NT2/D1 (cell line): ENCODE results near the gene C1orf35.

ENCODE experiments used
- DNase-seq: peaks from one replicate; pipeline ENCODE4 v3.0.0-alpha.2; 2011; ENCODE audit warnings: low read depth, low spot score
- H3K27me3 ChIP-seq: 2 replicates; pipeline ENCODE4 v1.6.0; 2011; ENCODE audit warnings: mild to moderate bottlenecking; ENCODE audit not compliant: insufficient read length, insufficient read depth
- H3K36me3 ChIP-seq: 2 replicates; pipeline ENCODE4 v1.6.1; 2011; ENCODE audit warnings: mild to moderate bottlenecking, low read length, mixed read lengths; ENCODE audit not compliant: insufficient read depth, insufficient read length
- H3K4me1 ChIP-seq: 2 replicates; pipeline ENCODE4 v1.5.1; 2011; ENCODE audit not compliant: insufficient read depth, insufficient read length
- H3K4me3 ChIP-seq: 2 replicates; pipeline ENCODE4 v1.5.1; 2011; ENCODE audit warnings: low read depth; ENCODE audit not compliant: insufficient read length
- H3K9ac ChIP-seq: 2 replicates; pipeline ENCODE4 v1.6.0; 2011; ENCODE audit warnings: low read depth; ENCODE audit not compliant: insufficient read length
- H3K9me3 ChIP-seq: 2 replicates; pipeline ENCODE4 v1.5.1; 2011; ENCODE audit warnings: mild to moderate bottlenecking, low read length; ENCODE audit not compliant: insufficient read depth
- SUZ12 ChIP-seq: IDR thresholded peaks from 2 replicates; pipeline ENCODE4 v1.6.1; 2011; ENCODE audit not compliant: insufficient read length, insufficient read depth; ENCODE audit errors: extremely low read depth
- YY1 ChIP-seq: IDR thresholded peaks from 2 replicates; pipeline ENCODE4 v1.6.1; 2011; ENCODE audit not compliant: insufficient read length, insufficient read depth
- ZNF274 ChIP-seq: IDR thresholded peaks from 2 replicates; pipeline ENCODE4 v1.6.1; 2011; ENCODE audit warnings: mild to moderate bottlenecking, low read depth, low read length

Gene C1orf35

GRCh38 chr1:228079601-228080263 lies 23.4 kb downstream of the C1orf35 start:
- DNase-seq: no peak
- no peak overlapping the region for H3K9ac ChIP-seq

GRCh38 chr1:228079013-228079412 lies 24.1 kb downstream of the C1orf35 start:
- no peaks in the 10 kb centered on the region for H3K27me3 ChIP-seq
- TF ChIP-seq ZNF274 (no peak), YY1 (no peak), SUZ12 (no peak)
- DNase-seq: no peak

More at GRCh38 chr1:228079601-228080263, 23.4 kb downstream of the C1orf35 start:
- Histone ChIP-seq H3K27me3 (no peaks in the 10 kb centered on the region), H3K4me1 (peaks cover 23% of the 10 kb centered on the region), H3K4me3 (no peak overlapping the region), H3K9me3 (no peaks in the 10 kb centered on the region), H3K36me3 (peaks cover 16% of the 10 kb centered on the region)
- TF ChIP-seq YY1 (no peak), SUZ12 (no peak), ZNF274 (no peak)

GRCh38 chr1:228077565-228078330 lies 25.4 kb downstream of the C1orf35 start:
- no peak overlapping the region for H3K4me3 ChIP-seq
- no peak overlapping the region for H3K9ac ChIP-seq
- no peaks in the 10 kb centered on the region for H3K9me3 ChIP-seq
- no peak for DNase-seq
- peaks cover under 1% of the 10 kb centered on the region for H3K27me3 ChIP-seq
- TF ChIP-seq ZNF274 (no peak), YY1 (no peak), SUZ12 (no peak)
- peaks cover 29% of the 10 kb centered on the region for H3K4me1 ChIP-seq
- no peaks in the 10 kb centered on the region for H3K36me3 ChIP-seq

More at GRCh38 chr1:228079013-228079412, 24.1 kb downstream of the C1orf35 start:
- Histone ChIP-seq H3K9me3 (no peaks in the 10 kb centered on the region), H3K4me1 (peaks cover 25% of the 10 kb centered on the region), H3K4me3 (no peak overlapping the region), H3K36me3 (peaks cover 9% of the 10 kb centered on the region), H3K9ac (peak overlapping the region; percentile 6)

- Histone ChIP-seq H3K4me1 (peaks cover 29% of the 10 kb centered on the region), H3K27me3 (peaks cover 9% of the 10 kb centered on the region), H3K4me3 (no peak overlapping the region), H3K9me3 (no peaks in the 10 kb centered on the region), H3K9ac (no peak overlapping the region), H3K36me3 (no peaks in the 10 kb centered on the region)
- TF ChIP-seq SUZ12 (no peak), YY1 (no peak), ZNF274 (no peak)
- DNase-seq: no peak
These were observed 26.2 kb downstream of the C1orf35 start for GRCh38 chr1:228076796-228077430.

- TF ChIP-seq ZNF274 (no peak), YY1 (no peak), SUZ12 (no peak)
- Histone ChIP-seq H3K27me3 (peaks cover 20% of the 10 kb centered on the region), H3K9ac (no peak overlapping the region), H3K4me1 (peaks cover 29% of the 10 kb centered on the region), H3K36me3 (no peaks in the 10 kb centered on the region), H3K4me3 (no peak overlapping the region), H3K9me3 (no peaks in the 10 kb centered on the region)
- no peak for DNase-seq
These were observed 27.3 kb downstream of the C1orf35 start for GRCh38 chr1:228075801-228076271.

GRCh38 chr1:228074954-228075730 lies 28.0 kb downstream of the C1orf35 start:
- H3K27me3 ChIP-seq: peaks cover 27% of the 10 kb centered on the region
- H3K4me1 ChIP-seq: peaks cover 29% of the 10 kb centered on the region
- no peak for TF ChIP-seq ZNF274
- no peak for TF ChIP-seq YY1
- TF ChIP-seq SUZ12: no peak
- DNase-seq: no peak
- no peaks in the 10 kb centered on the region for H3K9me3 ChIP-seq
- H3K4me3 ChIP-seq: no peak overlapping the region
- no peak overlapping the region for H3K9ac ChIP-seq
- H3K36me3 ChIP-seq: no peaks in the 10 kb centered on the region
